ENCODE measurements around the gene UBE2J2. TPM values are rescaled to one million over a fixed set of nuclear protein-coding genes. Genes with fewer than 3 reads are reported as not detected.
A peak's percentile ranks its signal among the peaks of the same experiment; 100 is the strongest.

The UBE2J2 gene
- total RNA-seq, 1 donor from 2014 or later, result 57.3 TPM

- no peak for DNase-seq
Measured at GRCh38 chr1:1280782-1281481, 7.3 kb upstream of the UBE2J2 start.

GRCh38 chr1:1279028-1279427 is 5.4 kb upstream of the UBE2J2 start:
- no peak for DNase-seq

GRCh38 chr1:1278620-1279019 is 5.0 kb upstream of the UBE2J2 start:
- no peak for DNase-seq

GRCh38 chr1:1275836-1276235 is 2.2 kb upstream of the UBE2J2 start:
- DNase-seq, result no peak

GRCh38 chr1:1274931-1275431 is 1.3 kb upstream of the UBE2J2 start:
- DNase-seq, result no peak

GRCh38 chr1:1274299-1274930 is 761 bp upstream of the UBE2J2 start:
- no peak for DNase-seq

GRCh38 chr1:1273209-1273511 is 494 bp downstream of the UBE2J2 start:
- peak; percentile 53 for DNase-seq

- peak; percentile 64 for DNase-seq
Measured at GRCh38 chr1:1272341-1273208, 1.1 kb downstream of the UBE2J2 start.

- DNase-seq, result no peak
Measured at GRCh38 chr1:1270813-1271212, 2.8 kb downstream of the UBE2J2 start.

GRCh38 chr1:1268284-1268682 is 5.4 kb downstream of the UBE2J2 start:
- no peak for DNase-seq

- no peak for DNase-seq
Measured at GRCh38 chr1:1267488-1268283, 6.0 kb downstream of the UBE2J2 start.

- DNase-seq, result peak; percentile 62
Measured at GRCh38 chr1:1264868-1265272, 8.8 kb downstream of the UBE2J2 start.

GRCh38 chr1:1264026-1264425 is 9.6 kb downstream of the UBE2J2 start:
- no peak for DNase-seq

GRCh38 chr1:1262758-1263157 is 10.9 kb downstream of the UBE2J2 start:
- DNase-seq, result no peak

GRCh38 chr1:1262071-1262470 is 11.6 kb downstream of the UBE2J2 start:
- no peak for DNase-seq

- peak; percentile 58 for DNase-seq
Measured at GRCh38 chr1:1260843-1261560, 12.7 kb downstream of the UBE2J2 start.

GRCh38 chr1:1259951-1260600 is 13.6 kb downstream of the UBE2J2 start:
- no peak for DNase-seq

GRCh38 chr1:1259540-1259939 is 14.1 kb downstream of the UBE2J2 start:
- DNase-seq, result no peak

GRCh38 chr1:1259119-1259488 is 14.6 kb downstream of the UBE2J2 start:
- no peak for DNase-seq

GRCh38 chr1:1256956-1257871 is 16.4 kb downstream of the UBE2J2 start:
- no peak for DNase-seq

Measured in dermis blood vessel endothelial cell (primary cell).